H1 (cell line): Measurements from ENCODE around the gene NCOA1. TPM values are rescaled to one million over a fixed set of nuclear protein-coding genes. Genes with fewer than 3 reads are reported as not detected.

Experiments used
- CTCF ChIA-PET: fragments of 300-600 bp; sonication (Branson Sonifier 250); formaldehyde crosslinking; loops from one replicate; lab custom pipeline; 2021; ENCODE audit not compliant: partially characterized antibody; lab: Charles Lee
- POLR2A ChIA-PET: fragments of 300-600 bp; sonication (Branson Sonifier 250); formaldehyde crosslinking; loops from one replicate; lab custom pipeline; 2021; ENCODE audit warnings: inconsistent platforms; ENCODE audit not compliant: partially characterized antibody; lab: Charles Lee
- DNase-seq, 2 experiments: peaks; one replicate each; pipeline versions ENCODE4 v3.0.0 to v3.0.0-alpha.2; 2010 to 2022; ENCODE audit warnings: low spot score in 2 of 2, low read depth in 1 of 2, mixed read lengths in 1 of 2
- FAIRE-seq: peaks from 2 replicates; lab custom pipeline; 2011; peaks lifted over from hg19 to GRCh38; lab: Jason Lieb, UNC
- H2AFZ ChIP-seq: 2 replicates; pipeline ENCODE4 v1.8.1; 2012; ENCODE audit warnings: low read length, inconsistent platforms
- H2AK5ac ChIP-seq: 2 replicates; pipeline ENCODE4 v1.6.1; 2013; ENCODE audit warnings: low read depth, low read length
- H2BK120ac ChIP-seq: replicated peaks from 2 replicates; pipeline ENCODE3; 2013; ENCODE audit warnings: low read depth, low read length, inconsistent platforms
- H2BK12ac ChIP-seq: 2 replicates; pipeline ENCODE4 v1.6.1; 2013; ENCODE audit warnings: low read depth, low read length
- H2BK15ac ChIP-seq: 2 replicates; pipeline ENCODE4 v1.6.1; 2013; ENCODE audit warnings: low read length
- H2BK20ac ChIP-seq: 2 replicates; pipeline ENCODE4 v1.6.1; 2013; ENCODE audit warnings: low read length
- H2BK5ac ChIP-seq: 2 replicates; pipeline ENCODE4 v1.6.1; 2013; ENCODE audit warnings: low read depth, low read length
- H3K14ac ChIP-seq: 2 replicates; pipeline ENCODE4 v1.6.1; 2013; ENCODE audit warnings: inconsistent platforms; ENCODE audit not compliant: insufficient read length
- H3K18ac ChIP-seq: 2 replicates; pipeline ENCODE4 v1.6.1; 2013; ENCODE audit warnings: low read length; ENCODE audit errors: extremely low read depth
- H3K23ac ChIP-seq: 2 replicates; pipeline ENCODE4 v1.6.1; 2013; ENCODE audit warnings: inconsistent platforms; ENCODE audit not compliant: insufficient read length
- H3K23me2 ChIP-seq: 2 replicates; pipeline ENCODE4 v1.6.1; 2013; ENCODE audit warnings: low read depth, low read length
- H3K27ac ChIP-seq: 2 replicates; pipeline ENCODE4 v1.6.1; 2011; ENCODE audit warnings: low read depth, low read length, inconsistent platforms
- H3K27me3 ChIP-seq, 4 experiments: replicated peaks in 1 of 4; 1 replicate in 1 of 4; 2 replicates in 3 of 4; pipeline versions ENCODE4 v1.6.1 to v1.8.1; 2011 to 2013; ENCODE audit warnings: low read length in 3 of 4, mild to moderate bottlenecking in 3 of 4, inconsistent platforms in 2 of 4, mixed read lengths in 2 of 4, moderate library complexity in 1 of 4; ENCODE audit not compliant: control insufficient read depth in 3 of 4, insufficient read depth in 3 of 4; ENCODE audit errors: extremely low read depth in 1 of 4
- H3K36me3 ChIP-seq, 4 experiments: 2 replicates each; pipeline versions ENCODE4 v1.6.1 to v1.8.1; 2011 to 2013; ENCODE audit warnings: mild to moderate bottlenecking in 4 of 4, low read length in 3 of 4, moderate library complexity in 2 of 4, control low read depth in 1 of 4, inconsistent platforms in 1 of 4; ENCODE audit not compliant: insufficient read depth in 4 of 4, control insufficient read depth in 2 of 4
- H3K4ac ChIP-seq: replicated peaks from 2 replicates; pipeline ENCODE3; 2013; ENCODE audit warnings: low read length, low read depth, mixed read lengths, inconsistent platforms; ENCODE audit not compliant: insufficient read length
- H3K4me1 ChIP-seq, 4 experiments: replicated peaks in 1 of 4; 1 replicate in 1 of 4; 2 replicates in 3 of 4; pipeline versions ENCODE4 v1.6.1 to v1.8.1; 2011 to 2013; ENCODE audit warnings: low read length in 3 of 4, inconsistent platforms in 2 of 4, mixed read lengths in 1 of 4; ENCODE audit not compliant: insufficient read depth in 4 of 4, control insufficient read depth in 3 of 4
- H3K4me2 ChIP-seq, 2 experiments: 2 replicates each; pipeline versions ENCODE4 v1.6.1 to v1.8.1; 2011 to 2013; ENCODE audit warnings: low read depth in 2 of 2, low read length in 2 of 2, control low read depth in 1 of 2, inconsistent platforms in 1 of 2, mild to moderate bottlenecking in 1 of 2; ENCODE audit not compliant: insufficient read depth in 1 of 2
- H3K4me3 ChIP-seq, 4 experiments: fragments of 200-600, 300-600 bp in 1 of 4; sonication (generic), shearing (Covaris generic), sonication (Bioruptor Twin) in 1 of 4; 2 replicates each; pipeline versions ENCODE4 v1.5.1 to v1.8.1; 2011 to 2016; ENCODE audit warnings: low read length in 4 of 4, low read depth in 3 of 4, control low read depth in 2 of 4, inconsistent platforms in 2 of 4, mild to moderate bottlenecking in 2 of 4, mixed read lengths in 1 of 4, moderate library complexity in 1 of 4; ENCODE audit not compliant: insufficient read depth in 2 of 4; ENCODE audit errors: extremely low read depth in 1 of 4
- H3K56ac ChIP-seq: replicated peaks from 2 replicates; pipeline ENCODE3; 2013; ENCODE audit warnings: low read depth, mild to moderate bottlenecking, mixed read lengths, low read length, inconsistent platforms; ENCODE audit not compliant: insufficient read length
- H3K79me1 ChIP-seq: 2 replicates; pipeline ENCODE4 v1.6.1; 2013; ENCODE audit warnings: low read depth, low read length, control low read depth
- H3K79me2 ChIP-seq, 2 experiments: 2 replicates each; pipeline versions ENCODE4 v1.6.1 to v1.8.1; 2012 to 2013; ENCODE audit warnings: low read length in 2 of 2, mild to moderate bottlenecking in 2 of 2, inconsistent platforms in 1 of 2; ENCODE audit not compliant: insufficient read depth in 2 of 2, control insufficient read depth in 1 of 2
- H3K9ac ChIP-seq, 4 experiments: replicated peaks in 1 of 4; 1 replicate in 1 of 4; 2 replicates in 3 of 4; pipeline versions ENCODE4 v1.6.1 to v1.8.1; 2011 to 2013; ENCODE audit warnings: low read depth in 3 of 4, low read length in 3 of 4, control low read depth in 2 of 4, mild to moderate bottlenecking in 2 of 4, moderate library complexity in 2 of 4, inconsistent platforms in 1 of 4; ENCODE audit errors: extremely low read depth in 1 of 4
- H3K9me3 ChIP-seq, 2 experiments: 2 replicates each; pipeline versions ENCODE4 v1.6.1 to v1.8.1; 2012 to 2013; ENCODE audit warnings: mild to moderate bottlenecking in 2 of 2, moderate library complexity in 2 of 2, control low read depth in 1 of 2, inconsistent platforms in 1 of 2, low read depth in 1 of 2, low read length in 1 of 2, mixed read lengths in 1 of 2; ENCODE audit not compliant: insufficient read depth in 2 of 2
- H4K20me1 ChIP-seq, 2 experiments: replicated peaks in 1 of 2; 2 replicates each; pipeline versions ENCODE3 to v1.8.1; 2011 to 2013; ENCODE audit warnings: inconsistent platforms in 2 of 2, low read length in 2 of 2, mild to moderate bottlenecking in 1 of 2; ENCODE audit not compliant: insufficient read depth in 2 of 2, control insufficient read depth in 1 of 2
- H4K5ac ChIP-seq: 2 replicates; pipeline ENCODE4 v1.6.1; 2013; ENCODE audit warnings: low read length, low read depth, mixed read lengths, inconsistent platforms; ENCODE audit not compliant: insufficient read length
- H4K8ac ChIP-seq: 2 replicates; pipeline ENCODE4 v1.8.0; 2013; ENCODE audit warnings: mild to moderate bottlenecking, moderate library complexity, low read length, inconsistent platforms; ENCODE audit not compliant: insufficient read depth; ENCODE audit errors: extremely low read depth
- H4K91ac ChIP-seq: replicated peaks from 2 replicates; pipeline ENCODE3; 2013; ENCODE audit warnings: low read length, mixed read lengths, inconsistent platforms; ENCODE audit not compliant: insufficient read length
- CBX8 ChIP-seq: fragments of 300-800, 300-1000 bp; sonication (generic); IDR thresholded peaks from 2 replicates; pipeline ENCODE4 v1.7.1; 2016; ENCODE audit warnings: low read depth, low read length, borderline replicate concordance
- KDM5A ChIP-seq: fragments of 200-600 bp; IDR thresholded peaks from 2 replicates; pipeline ENCODE4 v1.7.1; 2012; ENCODE audit warnings: mild to moderate bottlenecking, low read length, inconsistent platforms, mixed read lengths
- RXRA ChIP-seq: IDR thresholded peaks from 2 replicates; pipeline ENCODE4 v1.6.1; 2011; ENCODE audit warnings: low read depth, mild to moderate bottlenecking, low read length, moderate library complexity; ENCODE audit not compliant: insufficient read depth
- SRF ChIP-seq: IDR thresholded peaks from 2 replicates; pipeline ENCODE4 v1.6.1; 2011; ENCODE audit warnings: mild to moderate bottlenecking, low read depth, low read length, moderate library complexity
- polyA plus RNA-seq, 7 experiments: library from polyadenylated mRNA; depleted of rRNA in 3 of 7; stranded (reverse) in 5 of 7; unstranded in 2 of 7; fragments of >200 nt in 5 of 7; fragments of 200-250 nt in 2 of 7; gene quantifications; 1 replicate in 5 of 7; 2 replicates in 1 of 7; 4 replicates in 1 of 7; pipeline versions ENCODE4 v1.2.1 to v1.2.3, GENCODE V29; 2011 to 2013; ENCODE audit warnings: missing spikeins in 2 of 7, mixed read lengths in 2 of 7
- total RNA-seq: library from RNA; stranded (reverse); fragmentation: NEBNext Ultra II Directional; extraction: Animal tissue kit (Norgen Biotek cat#: 25700); gene quantifications from 2 replicates; pipeline ENCODE4 v1.2.1, GENCODE V29; 2021

NCOA1 gene
- total and polyA plus RNA-seq, 2 of the 8 experiments (the other 6 are each of a cell fraction or from before 2014, with no cell fraction given) = 12.8 to 17.9 TPM

- H2BK12ac ChIP-seq = no peak overlapping the region
Observed at GRCh38 chr2:24806661-24807036, 315.6 kb downstream of the NCOA1 start.

More at GRCh38 chr2:24806661-24807036, 315.6 kb downstream of the NCOA1 start:
- Histone ChIP-seq H2BK120ac (no peak overlapping the region), H3K4me2 (no peak overlapping the region), H3K27me3 (no peaks in the 10 kb centered on the region), H3K56ac (no peak overlapping the region), H3K27ac (no peak overlapping the region), H4K91ac (no peak overlapping the region), H3K23me2 (no peaks in the 10 kb centered on the region; the same call in 1 of the 2 replicates), H4K20me1 (no peaks in the 10 kb centered on the region), H4K8ac (no peak overlapping the region), H2BK15ac (no peak overlapping the region), H3K18ac (no peak overlapping the region), H2BK5ac (no peak overlapping the region), H3K79me1 (no peaks in the 10 kb centered on the region; the same call in 1 of the 2 replicates), H2BK20ac (no peak overlapping the region), H3K4me3 (no peak overlapping the region), H3K14ac (no peak overlapping the region), H3K4me1 (no peaks in the 10 kb centered on the region), H3K9me3 (peaks cover 14 to 16% of the 10 kb centered on the region in 2 experiments), H3K36me3 (peaks cover 0 to 27% (median 12%) of the 10 kb centered on the region in 4 experiments; a peak in 5 of 8 replicates), H2AFZ (no peak overlapping the region), H4K5ac (no peak overlapping the region), H3K23ac (no peak overlapping the region), H3K4ac (no peak overlapping the region), H2AK5ac (no peak overlapping the region), H3K79me2 (peaks cover 4 to 58% of the 10 kb centered on the region in 2 experiments; a peak in 3 of 4 replicates), H3K9ac (no peak overlapping the region)
- ChIA-PET CTCF (interaction anchor here (0.7 to 1.6 kb wide), 4 partner anchors 10 to 80 kb away, joined by 3 to 4 read pairs (median 3); no protein-coding TSS in a partner anchor), POLR2A (interaction anchor here (2.2 kb wide), 1 partner anchor 14 kb away, joined by 7 read pairs; the partner anchor contains the start of genes CENPO and PTRHD1)
- TF ChIP-seq RXRA = no peak
- TF ChIP-seq KDM5A = no peak
- TF ChIP-seq CBX8 = no peak
- TF ChIP-seq SRF = no peak
- DNase-seq (no peak), FAIRE-seq (no peak)
